HG03175 (cell line): Measurements from ENCODE around the gene METTL9.
"Not testable (repeated sequence)": the region's sequence is repeated elsewhere in the genome, so short reads cannot be mapped to it uniquely, and the experiment has no call there.

Experiments used
- ATAC-seq: cut with Tn5 transposase; IDR thresholded peaks from one replicate; pipeline ENCODE4 v1.9.1; 2021; ENCODE audit warnings: mild to moderate bottlenecking, moderate library complexity; ENCODE audit not compliant: unreplicated experiment

METTL9 gene

GRCh38 chr16:21599122-21600030, at the start of gene METTL9:
Gene METTL9, plus strand, starts transcription at chr16:21599577. Its CDS starts 157 bp downstream, at chr16:21599734.
- ATAC-seq, result peak; percentile 94

GRCh38 chr16:21549975-21550374, 49.4 kb upstream of the METTL9 start:
- ATAC-seq, result not testable (repeated sequence)

GRCh38 chr16:21550435-21550834, 48.9 kb upstream of the METTL9 start:
- not testable (repeated sequence) for ATAC-seq

- not testable (repeated sequence) for ATAC-seq
Observed at GRCh38 chr16:21551076-21551475, 48.3 kb upstream of the METTL9 start.

GRCh38 chr16:21551600-21551999, 47.8 kb upstream of the METTL9 start:
- ATAC-seq, result not testable (repeated sequence)

GRCh38 chr16:21553481-21554296, 45.7 kb upstream of the METTL9 start:
- ATAC-seq, result not testable (repeated sequence)

GRCh38 chr16:21554795-21555585, 44.4 kb upstream of the METTL9 start:
- peak; percentile 95 for ATAC-seq

GRCh38 chr16:21555621-21556020, 43.8 kb upstream of the METTL9 start:
- not testable (repeated sequence) for ATAC-seq

GRCh38 chr16:21556026-21556595, 43.3 kb upstream of the METTL9 start:
- ATAC-seq, result not testable (repeated sequence)

- not testable (repeated sequence) for ATAC-seq
Observed at GRCh38 chr16:21556651-21557241, 42.6 kb upstream of the METTL9 start.

GRCh38 chr16:21560462-21560861, 38.9 kb upstream of the METTL9 start:
- ATAC-seq, result no peak

GRCh38 chr16:21563676-21564075, 35.7 kb upstream of the METTL9 start:
- ATAC-seq, result no peak

GRCh38 chr16:21564367-21564766, 35.0 kb upstream of the METTL9 start:
- ATAC-seq, result not testable (repeated sequence)

GRCh38 chr16:21565507-21565860, 33.9 kb upstream of the METTL9 start:
- ATAC-seq, result no peak

- no peak for ATAC-seq
Observed at GRCh38 chr16:21565861-21566669, 33.3 kb upstream of the METTL9 start.

- ATAC-seq, result no peak
Observed at GRCh38 chr16:21566891-21567414, 32.4 kb upstream of the METTL9 start.

- not testable (repeated sequence) for ATAC-seq
Observed at GRCh38 chr16:21567496-21567895, 31.9 kb upstream of the METTL9 start.

GRCh38 chr16:21568502-21569189, 30.7 kb upstream of the METTL9 start:
- no peak for ATAC-seq

GRCh38 chr16:21570676-21571017, 28.7 kb upstream of the METTL9 start:
- ATAC-seq, result no peak
